Activated T-cell treated with anti-CD3 and anti-CD28 coated beads, Interleukin-2, amount 50 U/mL, for 4 hours (primary cell): ENCODE measurements around the gene MYH11. TPM values are rescaled to one million over a fixed set of nuclear protein-coding genes. Genes with fewer than 3 reads are reported as not detected.
"Not testable (repeated sequence)": the region's sequence is repeated elsewhere in the genome, so short reads cannot be mapped to it uniquely, and the experiment has no call there.

Experiments
- ATAC-seq, 2 donors: fragments of 200-7000 bp; cut with Tn5 transposase; one replicate each; pipeline ENCODE4 v1.10.0; 2021
- DNase-seq: peaks from one replicate; pipeline ENCODE4 v3.0.0-alpha.2; 2020
- H3K27me3 Mint-ChIP-seq: one replicate; pipeline ENCODE4 v1.8.0; 2021; ENCODE audit warnings: low read depth, mixed read lengths
- H3K36me3 Mint-ChIP-seq: one replicate; pipeline ENCODE4 v1.8.0; 2022; ENCODE audit warnings: mixed read lengths; ENCODE audit not compliant: insufficient read depth
- H3K4me1 Mint-ChIP-seq: one replicate; pipeline ENCODE4 v1.8.0; 2021; ENCODE audit warnings: low read depth, mixed read lengths
- H3K4me3 Mint-ChIP-seq: one replicate; pipeline ENCODE4 v1.8.0; 2021; ENCODE audit warnings: mild to moderate bottlenecking, moderate library complexity, mixed read lengths
- H3K9me3 Mint-ChIP-seq: one replicate; pipeline ENCODE4 v1.8.0; 2021; ENCODE audit warnings: mixed read lengths
- total RNA-seq, 3 donors: library from RNA; stranded (reverse); gene quantifications; one replicate each; pipeline ENCODE4 v1.2.1, GENCODE V29; 2021

MYH11 gene
- total RNA-seq, 3 donors from 2014 or later, result 0.33 to 0.55 (median 0.33) TPM

DNA sequence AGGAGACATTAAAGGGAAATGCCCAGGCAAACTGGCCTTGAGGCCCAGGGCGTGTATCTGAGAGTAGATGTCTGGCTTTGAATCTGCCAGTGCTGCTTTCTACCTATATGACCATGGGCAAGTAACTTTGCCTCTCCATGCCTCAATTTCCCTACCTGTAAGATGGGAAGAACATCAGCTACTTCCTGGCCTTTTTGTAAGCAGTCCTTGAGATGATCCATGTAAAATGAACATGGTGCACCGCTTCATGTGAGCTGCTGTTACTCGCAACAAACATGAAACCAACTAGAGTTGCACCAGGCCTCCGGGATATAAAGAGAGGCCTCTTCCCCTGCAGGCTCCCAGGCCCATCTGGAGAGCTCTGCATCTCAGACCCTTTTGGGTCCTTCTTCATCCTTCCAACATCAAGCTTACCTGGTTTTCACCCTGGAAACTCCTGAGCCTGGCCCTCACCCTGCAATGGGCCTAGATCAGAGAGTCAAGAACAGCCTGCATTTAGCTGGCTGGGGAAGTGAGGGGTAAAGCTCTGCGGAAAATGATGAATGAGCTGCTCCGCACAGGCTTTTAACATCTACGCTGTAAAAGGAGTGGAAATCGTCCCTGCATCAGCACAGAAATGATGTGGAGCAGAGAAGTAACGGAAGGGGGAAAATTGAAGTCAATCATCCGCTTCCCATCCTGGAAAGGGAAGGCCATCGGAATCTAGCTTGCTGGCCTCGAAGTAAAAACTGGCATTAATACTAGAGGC lies 2.3 kb upstream of the MYH11 start:
- Mint-ChIP-seq H3K4me3 (no peak overlapping the region), H3K27me3 (peaks cover 40% of the 10 kb centered on the region), H3K4me1 (peaks cover 12% of the 10 kb centered on the region), H3K9me3 (no peaks in the 10 kb centered on the region), H3K36me3 (no peaks in the 10 kb centered on the region)
- no peak for ATAC-seq
- no peak for DNase-seq

DNA sequence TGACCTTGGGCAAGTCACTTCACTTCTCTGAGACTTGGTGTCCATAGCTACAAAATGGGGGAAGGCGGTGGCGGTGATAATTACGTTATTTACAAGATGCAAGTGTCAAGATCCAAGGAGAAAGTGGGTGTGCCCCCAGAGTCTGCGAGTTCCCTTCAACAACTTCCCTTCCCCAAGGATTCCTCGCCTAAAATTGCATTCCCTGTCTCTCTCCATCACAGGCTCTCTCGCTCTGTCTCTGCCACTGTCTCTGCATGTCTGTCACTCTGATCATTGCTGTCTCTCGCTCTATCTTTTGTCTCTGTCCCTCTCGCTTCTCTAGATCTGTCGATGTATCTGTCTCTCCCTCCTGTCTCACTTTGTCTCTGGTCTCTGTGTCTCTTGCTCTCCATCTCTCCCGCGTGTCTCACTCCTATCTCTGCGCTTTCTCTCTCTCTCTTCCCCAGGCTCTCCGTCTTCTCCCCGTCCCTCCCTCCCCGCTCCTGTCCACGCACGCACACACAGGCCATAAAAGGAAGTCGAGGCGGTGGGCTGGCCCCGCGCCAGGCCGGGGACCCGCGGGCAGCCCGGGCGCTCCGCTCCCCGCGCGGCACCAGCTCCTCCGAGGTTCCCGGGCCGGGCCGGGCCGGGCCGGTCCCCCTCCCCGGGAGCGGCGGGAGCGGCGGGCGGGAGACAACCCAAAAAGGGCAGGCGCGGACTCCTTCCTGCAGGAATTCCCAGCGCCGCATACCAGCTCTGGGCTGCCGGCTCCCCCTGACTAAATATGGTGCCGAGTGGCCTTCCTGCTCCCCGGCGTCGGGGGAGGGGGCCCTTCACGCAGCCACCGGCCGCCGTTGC lies 1.1 kb upstream of the MYH11 start:
- Mint-ChIP-seq H3K36me3 (no peaks in the 10 kb centered on the region), H3K27me3 (peaks cover 41% of the 10 kb centered on the region), H3K4me1 (peaks cover 12% of the 10 kb centered on the region), H3K9me3 (no peaks in the 10 kb centered on the region), H3K4me3 (peak overlapping the region; percentile 31)
- no peak for DNase-seq
- ATAC-seq, result no peak

DNA sequence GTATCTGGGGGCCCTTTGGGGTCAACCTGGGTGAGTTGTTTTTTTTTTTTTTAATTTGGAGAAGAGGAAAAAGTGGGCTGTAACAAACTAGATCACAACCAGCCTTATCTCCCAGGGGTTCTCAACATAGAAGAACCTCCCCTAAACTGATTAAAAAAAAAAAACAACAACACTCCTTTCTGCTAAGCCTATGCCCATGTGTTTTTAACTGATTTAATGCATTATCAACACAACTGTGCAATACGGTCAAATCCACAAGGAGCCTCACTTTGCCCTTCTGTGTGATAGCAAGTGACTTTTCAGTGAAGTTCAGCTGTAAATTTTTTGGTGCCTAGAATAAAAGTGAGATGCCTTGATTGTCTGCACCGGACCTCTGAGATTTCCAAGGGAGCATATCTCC lies 646 bp downstream of the MYH11 start:
- Mint-ChIP-seq H3K4me1 (peaks cover 12% of the 10 kb centered on the region), H3K9me3 (no peaks in the 10 kb centered on the region), H3K27me3 (peaks cover 41% of the 10 kb centered on the region), H3K4me3 (no peak overlapping the region), H3K36me3 (no peaks in the 10 kb centered on the region)
- ATAC-seq (no peak), DNase-seq (no peak)

DNA sequence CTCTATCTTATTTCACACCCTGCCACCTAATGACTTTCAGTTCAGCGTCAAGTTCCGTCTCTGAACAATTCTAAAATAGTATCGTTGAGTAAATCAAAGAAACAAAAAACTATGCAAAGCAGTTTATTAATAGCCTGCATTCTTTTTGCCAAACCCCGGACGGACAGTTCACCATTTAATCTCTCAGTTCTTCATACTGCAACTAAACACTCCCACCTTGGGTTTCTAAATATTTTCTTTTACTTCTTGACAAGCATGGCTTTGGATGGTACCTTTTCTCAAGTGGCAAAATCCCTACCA lies 1.2 kb downstream of the MYH11 start:
- DNase-seq (no peak), ATAC-seq (no peak)
- peaks cover 41% of the 10 kb centered on the region for H3K27me3 Mint-ChIP-seq
- peaks cover 12% of the 10 kb centered on the region for H3K4me1 Mint-ChIP-seq
- H3K36me3 Mint-ChIP-seq, result no peaks in the 10 kb centered on the region
- H3K9me3 Mint-ChIP-seq, result no peaks in the 10 kb centered on the region
- no peak overlapping the region for H3K4me3 Mint-ChIP-seq

DNA sequence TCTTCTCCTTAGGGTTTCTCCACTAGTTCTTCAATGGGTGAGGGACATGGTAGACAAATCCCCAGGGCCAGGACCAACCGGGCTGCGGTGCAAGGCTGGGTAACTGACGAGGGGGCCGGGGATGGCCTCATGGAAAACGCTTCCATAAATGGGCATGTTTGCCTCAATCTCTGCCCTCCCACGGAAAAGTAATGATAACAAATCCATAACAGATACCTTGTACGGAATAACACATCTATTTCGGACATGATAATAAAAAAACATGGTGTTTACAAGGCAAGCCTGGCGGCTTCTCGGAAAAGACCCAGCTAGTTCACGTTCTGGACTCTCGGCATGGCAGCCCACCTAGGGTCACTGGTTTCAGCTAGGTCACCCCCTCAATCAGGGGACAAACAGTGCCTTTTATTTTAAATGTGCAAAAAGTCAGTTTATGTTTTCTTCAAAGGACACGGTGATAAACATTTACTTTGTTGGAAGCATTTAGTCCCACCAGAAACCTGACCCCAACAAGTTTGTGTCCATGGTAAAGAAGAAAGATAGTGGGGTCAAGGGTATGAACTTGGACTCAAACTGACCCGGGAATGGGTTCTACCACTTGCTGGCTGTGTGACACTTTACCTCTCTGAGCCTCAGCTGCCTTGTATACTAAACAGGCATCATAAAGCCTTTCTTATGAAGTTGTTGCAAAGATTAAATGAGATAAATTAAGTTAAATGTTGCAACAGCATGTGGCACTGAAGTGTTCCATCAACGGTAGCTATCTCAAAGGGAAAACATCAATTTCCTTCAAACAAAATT lies 1.7 kb downstream of the MYH11 start:
- H3K9me3 Mint-ChIP-seq, result no peaks in the 10 kb centered on the region
- H3K27me3 Mint-ChIP-seq, result peaks cover 41% of the 10 kb centered on the region
- no peak overlapping the region for H3K4me3 Mint-ChIP-seq
- DNase-seq, result no peak
- H3K4me1 Mint-ChIP-seq, result peaks cover 12% of the 10 kb centered on the region
- no peak for ATAC-seq
- H3K36me3 Mint-ChIP-seq, result no peaks in the 10 kb centered on the region

DNA sequence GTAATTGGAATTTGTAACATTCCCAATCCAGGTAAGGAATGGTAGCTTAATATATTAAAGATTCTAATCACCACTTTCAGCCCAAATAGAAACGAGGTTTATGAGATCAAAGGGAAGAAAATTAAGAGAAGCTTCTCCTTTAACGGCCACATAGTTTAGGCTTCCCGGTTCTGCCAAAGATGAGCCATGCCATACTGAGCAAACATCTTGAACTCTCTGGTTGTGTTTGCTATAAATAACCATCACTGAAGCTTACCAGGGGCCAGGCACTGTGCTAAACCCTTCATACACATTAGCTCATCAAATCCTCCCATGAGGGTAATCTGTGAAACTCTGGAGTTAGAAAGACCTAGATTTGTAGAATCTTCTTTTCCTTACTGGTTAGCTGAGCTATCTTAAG lies 2.8 kb downstream of the MYH11 start:
- Mint-ChIP-seq H3K36me3 (no peaks in the 10 kb centered on the region), H3K27me3 (peaks cover 37% of the 10 kb centered on the region), H3K4me1 (peaks cover 12% of the 10 kb centered on the region), H3K9me3 (no peaks in the 10 kb centered on the region), H3K4me3 (no peak overlapping the region)
- ATAC-seq (no peak), DNase-seq (no peak)

DNA sequence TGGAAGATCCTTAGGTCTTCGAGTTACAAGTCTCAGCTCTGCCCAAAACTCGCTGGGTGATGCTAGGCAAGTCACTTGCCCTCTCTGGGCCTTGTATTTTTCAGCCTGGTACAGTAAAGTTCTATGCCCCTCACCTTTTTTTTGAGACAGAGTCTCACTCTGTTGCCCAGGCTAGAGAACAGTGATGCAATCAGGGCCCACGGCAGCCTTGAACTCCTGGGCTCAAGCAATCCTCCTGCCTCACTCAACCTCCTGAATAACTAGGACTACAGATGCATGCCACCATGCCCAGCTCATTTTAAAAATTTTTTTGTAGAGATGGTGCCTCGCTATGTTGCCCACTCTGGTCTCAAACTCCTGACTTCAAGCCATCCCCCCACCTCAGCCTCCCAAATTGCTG lies 3.8 kb downstream of the MYH11 start:
- Mint-ChIP-seq H3K9me3 (no peaks in the 10 kb centered on the region), H3K4me1 (peaks cover 12% of the 10 kb centered on the region), H3K36me3 (no peaks in the 10 kb centered on the region), H3K4me3 (no peak overlapping the region), H3K27me3 (peaks cover 33% of the 10 kb centered on the region)
- DNase-seq, result no peak
- ATAC-seq, result no peak

DNA sequence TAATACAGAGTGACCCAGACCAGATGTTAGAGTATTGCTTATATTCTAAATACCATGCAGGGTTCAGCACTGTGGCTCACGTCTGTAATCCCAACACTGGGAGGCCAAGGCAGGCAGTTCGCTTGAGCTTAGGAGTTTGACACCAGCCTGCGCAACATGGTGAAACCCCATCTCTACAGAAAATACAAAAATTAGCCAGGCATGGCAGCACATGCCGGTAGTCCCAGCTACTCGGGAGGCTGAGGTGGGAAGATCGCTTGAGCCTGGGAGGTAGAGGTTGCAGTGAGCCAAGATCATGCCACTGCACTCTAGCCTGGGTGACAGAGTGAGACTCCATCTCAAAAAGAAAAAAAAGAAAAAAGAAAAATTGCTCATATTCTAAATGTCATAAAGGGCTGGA lies 6.3 kb downstream of the MYH11 start:
- not testable (repeated sequence) for H3K9me3 Mint-ChIP-seq, H3K4me1 Mint-ChIP-seq, H3K36me3 Mint-ChIP-seq, ATAC-seq, DNase-seq, H3K4me3 Mint-ChIP-seq
- H3K27me3 Mint-ChIP-seq, result peaks cover 12% of the 10 kb centered on the region

DNA sequence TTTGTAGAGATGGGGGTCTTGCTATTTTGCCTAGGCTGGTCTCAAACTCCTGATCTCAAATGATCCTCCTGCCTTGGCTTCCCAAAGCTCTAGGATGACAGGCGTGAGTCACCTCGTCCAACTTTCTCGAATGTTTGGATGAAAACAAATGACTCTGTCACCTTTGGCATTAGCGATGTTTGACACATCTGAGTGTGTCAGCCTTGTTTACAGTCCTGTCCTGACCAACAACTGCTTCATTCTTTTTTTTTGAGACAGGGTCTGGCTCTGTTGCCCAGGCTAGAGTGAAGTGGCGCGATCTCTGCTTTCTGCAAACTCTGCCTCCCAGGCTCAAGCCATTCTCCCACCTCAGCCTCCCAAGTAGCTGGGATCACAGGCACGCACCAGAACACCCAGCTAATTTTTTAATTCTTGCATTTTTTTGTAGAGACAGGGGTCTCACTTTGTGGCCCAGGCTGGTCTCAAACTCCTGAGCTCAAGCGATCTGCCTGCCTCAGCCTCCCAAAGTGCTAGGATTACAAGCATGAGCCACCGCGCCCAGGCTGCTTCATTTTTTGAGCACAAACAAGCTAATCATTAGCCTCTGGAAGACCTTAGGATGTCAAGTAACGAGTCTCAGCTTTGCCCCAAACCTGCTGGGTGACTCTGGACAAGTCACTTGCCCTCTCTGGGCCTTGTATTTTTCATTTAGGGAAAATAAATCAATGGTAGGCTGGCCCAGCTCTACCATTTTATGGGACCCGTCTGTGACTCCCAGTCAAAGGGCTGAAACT lies 7.4 kb downstream of the MYH11 start:
- H3K36me3 Mint-ChIP-seq, result no peaks in the 10 kb centered on the region
- ATAC-seq, result no peak
- no peak overlapping the region for H3K4me3 Mint-ChIP-seq
- H3K4me1 Mint-ChIP-seq, result no peaks in the 10 kb centered on the region
- no peak for DNase-seq
- H3K27me3 Mint-ChIP-seq, result peaks cover 5% of the 10 kb centered on the region
- no peaks in the 10 kb centered on the region for H3K9me3 Mint-ChIP-seq

DNA sequence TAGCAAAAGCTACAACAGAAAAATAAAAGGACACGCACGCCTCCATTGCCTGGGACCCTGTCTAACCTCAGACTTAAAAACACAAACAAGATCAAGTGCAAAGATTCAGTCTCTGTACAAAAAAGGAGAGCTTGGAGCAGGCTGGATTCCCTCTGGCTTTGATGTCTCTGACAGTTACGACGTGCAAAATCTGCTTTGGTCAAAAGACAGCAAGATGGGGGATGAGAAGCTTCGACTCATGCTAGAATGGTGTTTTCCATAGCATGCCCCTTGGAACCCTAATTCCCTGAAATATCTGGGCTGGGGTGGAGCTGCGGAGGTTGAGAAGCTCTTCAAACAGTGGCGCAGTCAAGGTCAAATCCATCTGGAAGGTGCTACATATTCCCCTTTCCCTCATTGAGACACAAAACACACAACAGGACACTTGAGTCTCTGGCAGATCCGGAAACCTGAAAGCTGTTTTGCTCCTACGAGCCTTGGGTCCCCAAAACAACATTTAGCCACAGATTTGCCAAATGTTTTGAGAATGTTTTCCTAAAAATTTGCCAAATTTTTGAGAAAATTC lies 9.1 kb downstream of the MYH11 start:
- no peak for DNase-seq
- no peaks in the 10 kb centered on the region for H3K27me3 Mint-ChIP-seq
- no peak for ATAC-seq
- H3K9me3 Mint-ChIP-seq, result no peaks in the 10 kb centered on the region
- H3K4me1 Mint-ChIP-seq, result no peaks in the 10 kb centered on the region
- no peak overlapping the region for H3K4me3 Mint-ChIP-seq
- H3K36me3 Mint-ChIP-seq, result no peaks in the 10 kb centered on the region

DNA sequence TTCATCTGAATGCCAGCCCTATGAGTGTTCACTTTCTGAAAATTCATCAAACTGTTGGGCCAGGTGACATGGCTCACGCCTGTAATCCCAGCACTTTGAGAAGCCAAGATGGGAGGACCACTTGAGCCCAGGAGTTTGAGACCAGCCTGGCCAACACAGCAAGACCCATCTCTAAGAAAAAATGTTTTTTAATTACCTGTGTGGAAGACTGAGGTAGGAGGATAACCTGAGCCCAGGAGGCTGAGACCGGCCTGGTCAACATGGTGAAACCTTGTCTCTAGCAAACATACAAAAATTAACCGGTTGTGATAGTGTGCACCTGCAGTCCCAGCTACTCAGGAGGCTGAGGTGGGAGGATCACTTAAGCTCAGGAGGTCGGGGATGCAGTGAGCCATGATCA lies 10.3 kb downstream of the MYH11 start:
- no peaks in the 10 kb centered on the region for H3K27me3 Mint-ChIP-seq
- no peak for ATAC-seq
- no peaks in the 10 kb centered on the region for H3K9me3 Mint-ChIP-seq
- DNase-seq, result no peak
- H3K4me3 Mint-ChIP-seq, result no peak overlapping the region
- no peaks in the 10 kb centered on the region for H3K4me1 Mint-ChIP-seq
- H3K36me3 Mint-ChIP-seq, result no peaks in the 10 kb centered on the region

DNA sequence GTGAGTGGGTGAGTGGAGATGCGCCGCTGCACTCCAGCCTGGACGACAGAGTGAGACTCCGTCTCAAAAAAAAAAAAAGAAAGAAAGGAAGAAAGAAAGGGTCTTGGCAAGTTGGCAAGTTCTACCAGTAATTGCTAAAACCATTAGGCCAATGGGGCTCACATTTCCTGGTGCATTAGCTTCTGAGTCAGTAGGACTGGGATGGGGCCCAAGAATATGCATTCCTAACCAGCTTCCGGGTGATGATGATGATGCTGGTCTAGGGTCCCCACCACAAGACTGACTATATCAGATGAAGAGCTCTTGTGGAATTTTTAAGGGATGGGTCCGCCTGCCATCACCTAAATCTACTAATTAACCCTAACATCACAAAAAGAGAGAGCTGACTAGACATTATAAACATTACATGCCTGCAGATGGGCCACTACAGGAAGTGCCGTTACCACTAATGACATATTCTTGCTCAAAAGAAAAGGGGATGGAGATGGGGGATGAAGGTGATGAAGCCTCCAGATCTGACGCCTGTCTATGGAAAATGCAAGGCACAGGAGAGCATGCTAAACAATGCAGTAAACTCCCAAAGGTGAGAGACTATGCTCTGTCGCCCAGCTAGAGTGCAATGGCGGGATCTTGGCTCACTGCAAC lies 13.1 kb downstream of the MYH11 start:
- DNase-seq (no peak), ATAC-seq (no peak)
- H3K9me3 Mint-ChIP-seq, result no peaks in the 10 kb centered on the region
- no peaks in the 10 kb centered on the region for H3K4me1 Mint-ChIP-seq
- no peaks in the 10 kb centered on the region for H3K27me3 Mint-ChIP-seq
- H3K36me3 Mint-ChIP-seq, result no peaks in the 10 kb centered on the region
- H3K4me3 Mint-ChIP-seq, result no peak overlapping the region

DNA sequence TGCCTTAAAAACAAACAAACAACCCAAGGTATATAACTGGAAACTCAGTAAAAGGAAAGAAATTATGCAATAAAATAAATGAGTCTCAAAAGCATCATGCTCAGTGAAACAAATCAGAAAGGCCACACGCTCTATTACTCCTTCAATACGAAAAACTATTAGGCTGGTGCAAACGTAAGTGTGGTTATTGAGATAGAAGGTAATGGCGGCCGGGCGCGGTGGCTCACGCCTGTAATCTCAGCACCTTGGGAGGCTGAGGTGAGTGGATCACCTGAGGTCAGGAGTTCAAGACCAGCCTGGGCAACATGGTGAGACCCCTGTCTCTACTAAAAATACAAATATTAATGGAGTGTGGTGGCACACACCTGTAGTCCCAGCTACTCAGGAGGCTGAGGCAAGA lies 17.6 kb downstream of the MYH11 start:
- DNase-seq, H3K4me3 Mint-ChIP-seq, H3K9me3 Mint-ChIP-seq, H3K27me3 Mint-ChIP-seq, H3K36me3 Mint-ChIP-seq, ATAC-seq, H3K4me1 Mint-ChIP-seq: not testable (repeated sequence)
